Calu3 (cell line): Measurements from ENCODE around the gene CYP2R1. TPM values are rescaled to one million over a fixed set of nuclear protein-coding genes. Genes with fewer than 3 reads are reported as not detected.

ENCODE experiments used
- BruUV-seq: library from RNA; stranded (reverse); fragments of 400-500 nt; replicated peaks from 2 replicates; lab custom pipeline; 2021; lab: Mats Ljungman, UMichigan
- CTCF ChIA-PET: fragments of 300-600 bp; sonication (Branson Sonifier 250); formaldehyde crosslinking; loops from one replicate; lab custom pipeline; 2022; ENCODE audit warnings: antibody characterized with exemption; lab: Charles Lee
- DNase-seq: peaks from one replicate; pipeline ENCODE4 v3.0.0; 2022
- H3K27ac Mint-ChIP-seq: one replicate; pipeline ENCODE4 v1.8.0; 2022; ENCODE audit warnings: mixed read lengths; ENCODE audit not compliant: unreplicated experiment
- H3K27me3 Mint-ChIP-seq: one replicate; pipeline ENCODE4 v1.8.0; 2022; ENCODE audit warnings: mixed read lengths; ENCODE audit not compliant: unreplicated experiment
- H3K36me3 Mint-ChIP-seq: one replicate; pipeline ENCODE4 v1.8.0; 2022; ENCODE audit warnings: mild to moderate bottlenecking, moderate library complexity, mixed read lengths; ENCODE audit not compliant: insufficient read depth, unreplicated experiment
- H3K4me1 Mint-ChIP-seq: one replicate; pipeline ENCODE4 v1.8.0; 2022; ENCODE audit warnings: mild to moderate bottlenecking, low read depth, mixed read lengths; ENCODE audit not compliant: unreplicated experiment
- H3K4me3 Mint-ChIP-seq: one replicate; pipeline ENCODE4 v1.8.0; 2022; ENCODE audit warnings: mild to moderate bottlenecking, low read depth, moderate library complexity, mixed read lengths; ENCODE audit not compliant: unreplicated experiment
- H3K9me3 Mint-ChIP-seq: one replicate; pipeline ENCODE4 v1.8.0; 2022; ENCODE audit warnings: low read depth, mixed read lengths; ENCODE audit not compliant: unreplicated experiment
- CTCF ChIP-seq: fragments of 200-600 bp; IDR thresholded peaks from one replicate; pipeline ENCODE4 v1.8.0; 2022; ENCODE audit warnings: antibody characterized with exemption; ENCODE audit not compliant: unreplicated experiment
- intact Hi-C: fragments of 100-400 bp; cut with micrococcal nuclease; formaldehyde crosslinking; loops from one replicate; pipeline ENCODE4 v1.10.0; 2022; ENCODE audit not compliant: unreplicated experiment
- total RNA-seq: library from RNA; stranded (reverse); gene quantifications from 2 replicates; pipeline ENCODE4 v1.2.3, GENCODE V29; 2022

Gene CYP2R1
- total RNA-seq, 1 experiment from 2014 or later, result 21.4 TPM

- no peak for TF ChIP-seq CTCF
- H3K27ac Mint-ChIP-seq, result no peak overlapping the region
- H3K4me1 Mint-ChIP-seq, result peaks cover 11% of the 10 kb centered on the region
- no TSS peak for BruUV-seq
- DNase-seq, result no peak
- H3K36me3 Mint-ChIP-seq, result no peaks in the 10 kb centered on the region
- H3K4me3 Mint-ChIP-seq, result no peak overlapping the region
- H3K27me3 Mint-ChIP-seq, result no peaks in the 10 kb centered on the region
- intact Hi-C loops, result loop anchor here (5.0 to 10.0 kb wide), 2 partner anchors 262 to 369 kb away; partner anchors contain the start of gene PDE3B
- H3K9me3 Mint-ChIP-seq, result no peaks in the 10 kb centered on the region
- CTCF ChIA-PET, result interaction anchor here (1.8 to 4.5 kb wide), 6 partner anchors 8 to 169 kb away, joined by 8 to 124 read pairs (median 23); partner anchors contain the start of genes CALCB and CYP2R1
Observed at GRCh38 chr11:14906578-14906977, 14.5 kb upstream of the CYP2R1 start.

- H3K36me3 Mint-ChIP-seq, result no peaks in the 10 kb centered on the region
- TF ChIP-seq CTCF, result no peak
- CTCF ChIA-PET, result interaction anchor here (3.4 to 4.5 kb wide), 2 partner anchors 116 to 170 kb away, joined by 84 to 124 read pairs; partner anchors contain the start of gene CALCB
- intact Hi-C loops, result loop anchor here (5.0 to 10.0 kb wide), 2 partner anchors 261 to 368 kb away; partner anchors contain the start of gene PDE3B
- no peaks in the 10 kb centered on the region for H3K9me3 Mint-ChIP-seq
- no peak for DNase-seq
- no peaks in the 10 kb centered on the region for H3K27me3 Mint-ChIP-seq
- peaks cover 11% of the 10 kb centered on the region for H3K4me1 Mint-ChIP-seq
- BruUV-seq, result no TSS peak
- no peak overlapping the region for H3K27ac Mint-ChIP-seq
- peak overlapping the region; percentile 37 for H3K4me3 Mint-ChIP-seq
Observed at GRCh38 chr11:14905104-14906033, 13.3 kb upstream of the CYP2R1 start.

GRCh38 chr11:14904745-14905103 is 12.7 kb upstream of the CYP2R1 start:
- peak; percentile 62 for DNase-seq
- no TSS peak for BruUV-seq
- Mint-ChIP-seq H3K4me3 (peak overlapping the region; percentile 37), H3K4me1 (peaks cover 11% of the 10 kb centered on the region), H3K9me3 (no peaks in the 10 kb centered on the region), H3K36me3 (no peaks in the 10 kb centered on the region), H3K27ac (no peak overlapping the region), H3K27me3 (no peaks in the 10 kb centered on the region)
- CTCF ChIA-PET, result no interaction called here
- intact Hi-C loops, result loop anchor here (5.0 to 10.0 kb wide), 2 partner anchors 260 to 367 kb away; partner anchors contain the start of gene PDE3B
- peak; percentile 80 for TF ChIP-seq CTCF

GRCh38 chr11:14902650-14903350 is 10.8 kb upstream of the CYP2R1 start:
- H3K36me3 Mint-ChIP-seq, result no peaks in the 10 kb centered on the region
- no TSS peak for BruUV-seq
- no peak for DNase-seq
- no peaks in the 10 kb centered on the region for H3K27me3 Mint-ChIP-seq
- intact Hi-C loops, result loop anchor here (10.0 kb wide), 1 partner anchor 258 kb away; the partner anchor contains the start of gene PDE3B
- no peak for TF ChIP-seq CTCF
- H3K4me1 Mint-ChIP-seq, result peaks cover 3% of the 10 kb centered on the region
- CTCF ChIA-PET, result interaction anchor here (0.9 kb wide), 1 partner anchor 11 kb away, joined by 3 read pairs; the partner anchor contains the start of gene CYP2R1
- no peak overlapping the region for H3K27ac Mint-ChIP-seq
- H3K9me3 Mint-ChIP-seq, result no peaks in the 10 kb centered on the region
- no peak overlapping the region for H3K4me3 Mint-ChIP-seq
